B cell (primary cell): ENCODE measurements around the gene ZEB2. TPM values are rescaled to one million over a fixed set of nuclear protein-coding genes. Genes with fewer than 3 reads are reported as not detected.
A peak's percentile ranks its signal among the peaks of the same experiment; 100 is the strongest.

Experiments
- ATAC-seq: fragments of 200-7000 bp; cut with Tn5 transposase; one replicate; pipeline ENCODE4 v1.10.0; 2021; ENCODE audit warnings: low read depth, mild to moderate bottlenecking, moderate number of reproducible peaks, moderate library complexity
- CTCF ChIA-PET: fragments of 350-600 bp; sonication (Branson Sonifier 250); formaldehyde crosslinking; loops from one replicate; lab custom pipeline; 2021; ENCODE audit warnings: antibody characterized with exemption, inconsistent platforms; lab: Charles Lee
- POLR2A ChIA-PET: fragments of 350-600 bp; sonication (Branson Sonifier 250); formaldehyde crosslinking; loops from one replicate; lab custom pipeline; 2021; ENCODE audit warnings: antibody characterized with exemption; lab: Charles Lee
- DNase-seq: peaks from one replicate; pipeline ENCODE4 v3.0.0; 2013
- H2AFZ ChIP-seq: 2 replicates; pipeline ENCODE4 v1.6.1; 2012; ENCODE audit warnings: mild to moderate bottlenecking, low read depth, low read length; ENCODE audit not compliant: insufficient read depth, poor library complexity, severe bottlenecking
- H3K27ac ChIP-seq, 2 donors: 1 replicate in 1 of 2; 2 replicates in 1 of 2; pipeline ENCODE4 v1.5.1; 2012 to 2013; ENCODE audit warnings: low read length in 2 of 2, mild to moderate bottlenecking in 2 of 2, moderate library complexity in 1 of 2
- H3K27me3 ChIP-seq, 4 experiments: fragments of 200-600 bp in 1 of 4; sonication (generic) in 1 of 4; replicated peaks in 1 of 4; 1 replicate in 2 of 4; 2 replicates in 2 of 4; pipeline versions ENCODE4 v1.6.1 to v1.7.0; 2013 to 2016; ENCODE audit warnings: low read length in 3 of 4, mild to moderate bottlenecking in 2 of 4, mixed read lengths in 1 of 4, moderate library complexity in 1 of 4; ENCODE audit not compliant: insufficient read depth in 4 of 4, control insufficient read depth in 3 of 4; ENCODE audit errors: control extremely low read depth in 1 of 4
- H3K36me3 ChIP-seq, 2 experiments: replicated peaks in 1 of 2; 1 replicate in 1 of 2; 2 replicates in 1 of 2; pipeline versions ENCODE4 v1.6.1 to v1.7.1; 2013; ENCODE audit warnings: low read length in 1 of 2; ENCODE audit not compliant: insufficient read depth in 2 of 2, control insufficient read depth in 1 of 2; ENCODE audit errors: control extremely low read depth in 1 of 2, extremely low read depth in 1 of 2
- H3K4me1 ChIP-seq, 2 donors: fragments of 200-600 bp in 1 of 2; sonication (generic) in 1 of 2; 1 replicate in 1 of 2; 2 replicates in 1 of 2; pipeline versions ENCODE4 v1.5.1 to v1.6.1; 2013 to 2017; ENCODE audit warnings: low read length in 2 of 2; ENCODE audit not compliant: control insufficient read depth in 2 of 2, insufficient read depth in 2 of 2
- H3K4me2 ChIP-seq: replicated peaks from 2 replicates; pipeline ENCODE3; 2012; ENCODE audit warnings: mild to moderate bottlenecking, low read depth, low read length; ENCODE audit not compliant: poor library complexity, severe bottlenecking
- H3K4me3 ChIP-seq, 5 experiments: fragments of 200-600 bp in 1 of 5; sonication (generic) in 1 of 5; 1 replicate in 3 of 5; 2 replicates in 2 of 5; pipeline versions ENCODE4 v1.5.1 to v1.7.0; 2011 to 2016; ENCODE audit warnings: low read length in 4 of 5, mild to moderate bottlenecking in 4 of 5, low read depth in 2 of 5, control low read depth in 1 of 5, moderate library complexity in 1 of 5; ENCODE audit not compliant: insufficient read depth in 1 of 5; ENCODE audit errors: control extremely low read depth in 1 of 5, extremely low read depth in 1 of 5
- H3K79me2 ChIP-seq: fragments of 200-600 bp; sonication (generic); one replicate; pipeline ENCODE4 v1.6.0; 2016; ENCODE audit warnings: low read length; ENCODE audit not compliant: control insufficient read depth, insufficient read depth
- H3K9ac ChIP-seq: fragments of 200-600 bp; sonication (generic); 2 replicates; pipeline ENCODE4 v1.6.1; 2017; ENCODE audit warnings: mild to moderate bottlenecking, low read length, moderate library complexity
- H3K9me3 ChIP-seq, 3 donors: one replicate each; pipeline versions ENCODE4 v1.6.1 to v1.7.1; 2013; ENCODE audit warnings: low read length in 2 of 3; ENCODE audit not compliant: control insufficient read depth in 2 of 3, insufficient read depth in 1 of 3; ENCODE audit errors: control extremely low read depth in 1 of 3
- H4K20me1 ChIP-seq: 2 replicates; pipeline ENCODE4 v1.6.0; 2012; ENCODE audit warnings: mild to moderate bottlenecking, low read length; ENCODE audit not compliant: insufficient read depth, control insufficient read depth, poor library complexity, severe bottlenecking
- H3K27ac Mint-ChIP-seq: one replicate; pipeline ENCODE4 v1.8.0; 2021; ENCODE audit warnings: mixed read lengths
- H3K27me3 Mint-ChIP-seq: one replicate; pipeline ENCODE4 v1.8.0; 2021; ENCODE audit warnings: mixed read lengths
- H3K4me1 Mint-ChIP-seq: one replicate; pipeline ENCODE4 v1.8.0; 2021; ENCODE audit warnings: mixed read lengths
- H3K4me3 Mint-ChIP-seq: one replicate; pipeline ENCODE4 v1.8.0; 2021; ENCODE audit warnings: mixed read lengths
- H3K9me3 Mint-ChIP-seq: one replicate; pipeline ENCODE4 v1.8.0; 2022; ENCODE audit warnings: mixed read lengths; ENCODE audit not compliant: insufficient read depth
- EZH2 ChIP-seq: IDR thresholded peaks from 2 replicates; pipeline ENCODE4 v1.6.1; 2012; ENCODE audit warnings: borderline replicate concordance, low read depth, mild to moderate bottlenecking, moderate library complexity, low read length; ENCODE audit not compliant: insufficient read depth, poor library complexity, severe bottlenecking
- WGBS: methylation state at CpG from one replicate; pipeline ENCODE4 v1.1.5; 2013; ENCODE audit warnings: missing lambda C conversion rate; ENCODE audit not compliant: insufficient coverage; 5-methylcytosine and 5-hydroxymethylcytosine counted together
- intact Hi-C: fragments of 100-400 bp; cut with micrococcal nuclease; formaldehyde crosslinking; loops from one replicate; pipeline ENCODE4 v1.10.0; 2022
- polyA plus RNA-seq: library from polyadenylated mRNA; depleted of rRNA; stranded (reverse); fragments of >200 nt; gene quantifications from 2 replicates; pipeline ENCODE4 v1.2.3, GENCODE V29; 2012
- total RNA-seq, 2 donors: library from RNA; stranded (reverse); fragments of 120-200 nt in 1 of 2; gene quantifications; 1 replicate in 1 of 2; 2 replicates in 1 of 2; pipeline versions ENCODE4 v1.2.3 to v1.2.4, GENCODE V29; 2013 to 2022
- TF ChIP-seq, protein P1 (sequence below): fragments of 200-600 bp; IDR thresholded peaks from one replicate; pipeline ENCODE4 v1.8.0; 2022; ENCODE audit warnings: antibody characterized with exemption, mild to moderate bottlenecking

Gene ZEB2
- total and polyA plus RNA-seq, 2 donors (not counting 1 experiment from before 2014, with no cell fraction given), result 56.3 to 217 TPM

GRCh38 chr2:144429396-144430112, 90.4 kb downstream of the ZEB2 start:
- no peaks in the 10 kb centered on the region for H3K27me3 Mint-ChIP-seq
- CTCF ChIA-PET, result interaction anchor here (0.7 to 1.7 kb wide), 3 partner anchors 199 to 1323 kb away, joined by 3 to 7 read pairs (median 3); no protein-coding TSS in a partner anchor
- H3K4me3 Mint-ChIP-seq, result no peak overlapping the region
- H3K27ac Mint-ChIP-seq, result no peak overlapping the region
- H3K4me1 Mint-ChIP-seq, result peaks cover 53% of the 10 kb centered on the region
- intact Hi-C loops, result loop anchor here (10.0 kb wide), 1 partner anchor 255 kb away; no protein-coding TSS in a partner anchor
- no peak overlapping the region for H3K4me3 ChIP-seq
- H3K9ac ChIP-seq, result no peak overlapping the region
- ATAC-seq (no peak), DNase-seq (no peak)
- no peak overlapping the region for H2AFZ ChIP-seq
- H3K9me3 Mint-ChIP-seq, result no peaks in the 10 kb centered on the region
- peaks cover 3 to 27% of the 10 kb centered on the region in 2 experiments for H3K36me3 ChIP-seq
- peaks cover 39 to 45% of the 10 kb centered on the region in 2 donors for H3K4me1 ChIP-seq
- 87% methylated on average over 3 of the region's 6 CpGs for WGBS
- no peaks in the 10 kb centered on the region for H3K27me3 ChIP-seq
- H4K20me1 ChIP-seq, result peaks cover 50% of the 10 kb centered on the region
- TF ChIP-seq, protein P1, sequence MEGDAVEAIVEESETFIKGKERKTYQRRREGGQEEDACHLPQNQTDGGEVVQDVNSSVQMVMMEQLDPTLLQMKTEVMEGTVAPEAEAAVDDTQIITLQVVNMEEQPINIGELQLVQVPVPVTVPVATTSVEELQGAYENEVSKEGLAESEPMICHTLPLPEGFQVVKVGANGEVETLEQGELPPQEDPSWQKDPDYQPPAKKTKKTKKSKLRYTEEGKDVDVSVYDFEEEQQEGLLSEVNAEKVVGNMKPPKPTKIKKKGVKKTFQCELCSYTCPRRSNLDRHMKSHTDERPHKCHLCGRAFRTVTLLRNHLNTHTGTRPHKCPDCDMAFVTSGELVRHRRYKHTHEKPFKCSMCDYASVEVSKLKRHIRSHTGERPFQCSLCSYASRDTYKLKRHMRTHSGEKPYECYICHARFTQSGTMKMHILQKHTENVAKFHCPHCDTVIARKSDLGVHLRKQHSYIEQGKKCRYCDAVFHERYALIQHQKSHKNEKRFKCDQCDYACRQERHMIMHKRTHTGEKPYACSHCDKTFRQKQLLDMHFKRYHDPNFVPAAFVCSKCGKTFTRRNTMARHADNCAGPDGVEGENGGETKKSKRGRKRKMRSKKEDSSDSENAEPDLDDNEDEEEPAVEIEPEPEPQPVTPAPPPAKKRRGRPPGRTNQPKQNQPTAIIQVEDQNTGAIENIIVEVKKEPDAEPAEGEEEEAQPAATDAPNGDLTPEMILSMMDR, result no peak
- no peak for TF ChIP-seq EZH2
- H3K9me3 ChIP-seq, result no peaks in the 10 kb centered on the region
- no peak overlapping the region for H3K4me2 ChIP-seq
- peak overlapping the region in 1 of 2 donors; percentile 64 for H3K27ac ChIP-seq
- peaks cover 64% of the 10 kb centered on the region for H3K79me2 ChIP-seq
- POLR2A ChIA-PET, result no interaction called here

DNA sequence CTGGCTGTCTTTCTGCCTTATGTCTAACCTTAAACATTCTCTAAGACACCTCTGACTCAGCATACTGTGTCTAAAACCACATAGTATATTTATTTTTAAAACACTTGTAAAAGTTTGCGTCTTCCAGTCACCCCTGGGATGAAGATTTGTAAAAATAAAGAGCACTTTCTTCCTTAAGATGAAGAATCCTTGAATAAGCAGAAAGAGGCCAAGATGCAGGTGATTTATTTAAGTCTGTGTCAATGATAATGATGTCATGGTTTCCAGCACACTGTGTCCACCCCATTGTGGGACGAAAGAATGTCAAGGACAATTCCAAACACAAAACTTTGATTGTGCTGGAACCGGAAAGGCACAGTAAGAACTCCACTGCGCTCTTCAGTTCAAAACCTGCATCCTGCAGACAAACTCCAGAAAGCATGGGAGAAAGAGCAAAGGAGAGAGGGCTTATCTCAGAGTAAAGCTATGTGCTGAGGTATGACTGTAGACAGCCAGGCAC, 92.9 kb downstream of the ZEB2 start:
- Histone ChIP-seq H3K9ac (peak overlapping the region; percentile 15), H3K79me2 (peaks cover 47% of the 10 kb centered on the region), H3K4me2 (peak overlapping the region; percentile 39), H2AFZ (no peak overlapping the region), H3K36me3 (peaks cover 6 to 35% of the 10 kb centered on the region in 2 experiments), H3K27me3 (no peaks in the 10 kb centered on the region), H3K4me3 (no peak overlapping the region), H3K27ac (peak overlapping the region; percentile 8 to 55), H3K4me1 (peaks cover 37% of the 10 kb centered on the region in 2 donors), H4K20me1 (peaks cover 33% of the 10 kb centered on the region), H3K9me3 (no peaks in the 10 kb centered on the region)
- ChIA-PET CTCF (no interaction called here), POLR2A (no interaction called here)
- H3K9me3 Mint-ChIP-seq, result no peaks in the 10 kb centered on the region
- H3K4me3 Mint-ChIP-seq, result peak overlapping the region; percentile 29
- no peaks in the 10 kb centered on the region for H3K27me3 Mint-ChIP-seq
- no peak for DNase-seq
- 71% methylated on average over 1 of the region's 4 CpGs for WGBS
- peaks cover 48% of the 10 kb centered on the region for H3K4me1 Mint-ChIP-seq
- intact Hi-C loops, result loop anchor here (2.0 to 10.0 kb wide), 2 partner anchors 14 to 258 kb away; no protein-coding TSS in a partner anchor
- ATAC-seq, result no peak
- TF ChIP-seq EZH2, result no peak
- TF ChIP-seq, protein P1, result no peak
- peak overlapping the region; percentile 73 for H3K27ac Mint-ChIP-seq
